Measurements from ENCODE around the gene PTPRE. TPM values are rescaled to one million over a fixed set of nuclear protein-coding genes. Genes with fewer than 3 reads are reported as not detected.

PTPRE gene
- total RNA-seq, 1 experiment from 2014 or later: 12.3 TPM

- no peaks in the 10 kb centered on the region for H4K20me1 ChIP-seq (ENCODE audit: insufficient read depth)
- no peak overlapping the region for H2AFZ ChIP-seq (ENCODE audit: low read depth, low read length, poor library complexity, severe bottlenecking)
- ATAC-seq (no peak), DNase-seq (ENCODE audit: low read depth, low spot score) (no peak)
- intact Hi-C loops (cut with micrococcal nuclease): no loop called here
- H3K9ac ChIP-seq (ENCODE audit: low read length): no peak overlapping the region
- H3K4me2 ChIP-seq (ENCODE audit: low read length): no peak overlapping the region
- BruUV-seq (replicated peaks): no TSS peak
- POLR2A ChIA-PET: no interaction called here
- H3K79me2 ChIP-seq (ENCODE audit: insufficient read depth, low read length): no peaks in the 10 kb centered on the region
- TF ChIP-seq RAD21 (IDR thresholded peaks at IDR 0.05; ENCODE audit: low read depth) (no peak), EZH2 (IDR thresholded peaks at IDR 0.05) (no peak), ZFX (IDR thresholded peaks at IDR 0.05) (no peak), ELF1 (IDR thresholded peaks at IDR 0.05; ENCODE audit: borderline replicate concordance, low read depth) (no peak), ZBTB33 (IDR thresholded peaks at IDR 0.05; ENCODE audit: extremely low read depth, insufficient replicate concordance, low read length) (no peak), CTCF (IDR thresholded peaks at IDR 0.05 in 2 of 3, conservative IDR thresholded peaks at IDR 0.05 in 1 of 3; ENCODE audit: borderline replicate concordance in 1 of 3, insufficient read depth in 1 of 3, low read depth in 2 of 3, low read length in 2 of 3) (no peak), POLR2AphosphoS5 (IDR thresholded peaks at IDR 0.05; ENCODE audit: low read depth, low read length) (no peak), FOSL1 (IDR thresholded peaks at IDR 0.05; ENCODE audit: low read depth) (no peak), SRF (IDR thresholded peaks at IDR 0.05; ENCODE audit: low read depth) (no peak), POLR2A (IDR thresholded peaks at IDR 0.05; ENCODE audit: borderline replicate concordance, extremely low read depth, insufficient read depth, insufficient read length) (no peak), ATF3 (IDR thresholded peaks at IDR 0.05) (no peak), EZH2phosphoT487 (IDR thresholded peaks at IDR 0.05; ENCODE audit: borderline replicate concordance) (no peak), SP1 (IDR thresholded peaks at IDR 0.05; ENCODE audit: low read depth) (no peak), YY1 (IDR thresholded peaks at IDR 0.05; ENCODE audit: extremely low read depth, insufficient replicate concordance, low read depth, low read length) (no peak), EGR1 (IDR thresholded peaks at IDR 0.05; ENCODE audit: low read depth) (no peak)
- no peak overlapping the region for H3K4me3 ChIP-seq (replicated peaks in 1 of 2; ENCODE audit: low read depth in 1 of 2, low read length in 2 of 2)
- H3K36me3 ChIP-seq (ENCODE audit: control insufficient read depth in 1 of 2, insufficient read depth in 2 of 2, low read length in 2 of 2): no peaks in the 10 kb centered on the region
- CTCF ChIA-PET: no interaction called here
- H3K4me1 ChIP-seq (ENCODE audit: control insufficient read depth in 1 of 2, insufficient read depth in 2 of 2, low read length in 2 of 2): no peaks in the 10 kb centered on the region
- RAD21 ChIA-PET (ENCODE audit: low non-redundant PET in 1 of 2, low total read pairs in 2 of 2, uncharacterized antibody in 2 of 2, unreplicated experiment in 2 of 2): no interaction called here
- no peaks in the 10 kb centered on the region for H3K9me2 ChIP-seq (ENCODE audit: insufficient read depth)
- H3K9me3 ChIP-seq (ENCODE audit: control insufficient read depth in 1 of 2, insufficient read depth in 1 of 2, low read depth in 1 of 2, low read length in 2 of 2): no peaks in the 10 kb centered on the region
- no peaks in the 10 kb centered on the region for H3K27me3 ChIP-seq (ENCODE audit: insufficient read depth, low read length)
- no peak overlapping the region for H3K27ac ChIP-seq (ENCODE audit: low read depth, low read length)
Measured at GRCh38 chr10:127968027-127968441, 61.1 kb downstream of the PTPRE start.

All from HCT116 (cell line).